ENCODE data around the gene GLRX.
"Not testable (repeated sequence)": the region's sequence is repeated elsewhere in the genome, so short reads cannot be mapped to it uniquely, and the experiment has no call there.

Gene GLRX

DNA sequence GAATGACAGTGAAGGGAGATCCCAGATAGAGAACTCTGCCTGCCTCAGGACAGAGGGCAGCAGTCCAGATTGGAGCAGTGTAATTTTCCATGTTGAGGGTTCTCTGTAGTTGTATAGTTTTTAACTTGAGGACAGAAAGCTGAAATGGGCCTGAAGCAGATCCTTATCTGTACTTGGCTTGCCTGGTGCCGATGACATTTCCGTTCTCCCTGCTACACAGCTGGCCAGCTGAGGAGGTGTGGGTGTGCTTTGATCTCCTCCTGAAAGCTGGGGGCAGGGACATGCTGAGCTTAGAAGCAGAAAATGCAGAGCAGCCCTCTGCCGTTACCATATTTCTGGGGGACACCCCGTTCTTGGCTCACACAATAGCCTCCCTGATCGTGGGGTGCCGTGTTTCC is 10.5 kb downstream of the GLRX start:
- Histone ChIP-seq H3K79me2 (ENCODE audit: insufficient read depth, low read length) (no peaks in the 10 kb centered on the region), H3F3A (ENCODE audit: insufficient read depth, low read length) (no peaks in the 10 kb centered on the region), H3K27ac (ENCODE audit: low read depth, low read length, poor library complexity, severe bottlenecking) (no peak overlapping the region), H3K4me2 (ENCODE audit: low read length) (no peak overlapping the region), H3K36me3 (ENCODE audit: insufficient read depth, low read length) (peaks cover 10% of the 10 kb centered on the region; the same call in 1 of the 2 replicates), H3K9ac (ENCODE audit: low read length) (no peak overlapping the region), H2AFZ (ENCODE audit: low read length) (no peak overlapping the region), H3K4me3 (ENCODE audit: low read depth, low read length, poor library complexity, severe bottlenecking) (no peak overlapping the region), H3K27me3 (ENCODE audit: insufficient read depth, low read length) (no peaks in the 10 kb centered on the region), H3K9me2 (ENCODE audit: low read depth, low read length) (no peaks in the 10 kb centered on the region), H3K4me1 (ENCODE audit: insufficient read depth, low read length, severe bottlenecking) (peaks cover 32% of the 10 kb centered on the region), H3K9me3 (ENCODE audit: low read length) (no peaks in the 10 kb centered on the region), H4K20me1 (ENCODE audit: insufficient read depth, low read length) (no peaks in the 10 kb centered on the region)
- TF ChIP-seq, protein P1, sequence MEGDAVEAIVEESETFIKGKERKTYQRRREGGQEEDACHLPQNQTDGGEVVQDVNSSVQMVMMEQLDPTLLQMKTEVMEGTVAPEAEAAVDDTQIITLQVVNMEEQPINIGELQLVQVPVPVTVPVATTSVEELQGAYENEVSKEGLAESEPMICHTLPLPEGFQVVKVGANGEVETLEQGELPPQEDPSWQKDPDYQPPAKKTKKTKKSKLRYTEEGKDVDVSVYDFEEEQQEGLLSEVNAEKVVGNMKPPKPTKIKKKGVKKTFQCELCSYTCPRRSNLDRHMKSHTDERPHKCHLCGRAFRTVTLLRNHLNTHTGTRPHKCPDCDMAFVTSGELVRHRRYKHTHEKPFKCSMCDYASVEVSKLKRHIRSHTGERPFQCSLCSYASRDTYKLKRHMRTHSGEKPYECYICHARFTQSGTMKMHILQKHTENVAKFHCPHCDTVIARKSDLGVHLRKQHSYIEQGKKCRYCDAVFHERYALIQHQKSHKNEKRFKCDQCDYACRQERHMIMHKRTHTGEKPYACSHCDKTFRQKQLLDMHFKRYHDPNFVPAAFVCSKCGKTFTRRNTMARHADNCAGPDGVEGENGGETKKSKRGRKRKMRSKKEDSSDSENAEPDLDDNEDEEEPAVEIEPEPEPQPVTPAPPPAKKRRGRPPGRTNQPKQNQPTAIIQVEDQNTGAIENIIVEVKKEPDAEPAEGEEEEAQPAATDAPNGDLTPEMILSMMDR (IDR thresholded peaks at IDR 0.05; ENCODE audit: low read length): no peak
- no peak for TF ChIP-seq EZH2 (IDR thresholded peaks at IDR 0.05; ENCODE audit: borderline replicate concordance, low read length)

DNA sequence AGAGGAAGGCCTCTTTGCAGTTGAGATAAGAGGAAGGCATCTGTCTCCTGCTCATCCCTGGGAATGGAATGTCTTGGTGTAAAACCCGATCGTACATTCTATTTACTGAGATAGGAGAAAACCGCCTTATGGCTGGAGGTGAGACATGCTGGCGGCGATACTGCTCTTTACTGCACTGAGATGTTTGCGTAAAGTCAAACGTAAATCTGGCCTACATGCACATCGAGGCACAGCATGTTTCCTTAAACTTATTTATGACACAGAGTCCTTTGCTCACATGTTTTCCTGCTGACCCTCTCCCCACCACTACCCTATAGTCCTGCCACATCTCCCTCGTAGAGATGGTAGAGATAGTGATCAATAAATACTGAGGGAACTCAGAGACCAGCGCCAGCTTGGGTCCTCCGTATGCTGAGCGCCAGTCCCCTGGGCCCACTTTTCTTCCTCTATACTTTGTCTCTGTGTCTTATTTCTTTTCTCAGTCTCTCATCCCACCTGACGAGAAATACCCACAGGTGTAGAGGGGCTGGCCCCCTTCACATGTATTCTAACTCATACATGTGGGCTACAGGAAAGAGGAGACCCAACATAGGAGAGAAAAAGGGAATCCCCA is 11.0 kb downstream of the GLRX start:
- H3K4me1 ChIP-seq (ENCODE audit: insufficient read depth, low read length, severe bottlenecking): peaks cover 26% of the 10 kb centered on the region
- H3K79me2 ChIP-seq (ENCODE audit: insufficient read depth, low read length): not testable (repeated sequence)

DNA sequence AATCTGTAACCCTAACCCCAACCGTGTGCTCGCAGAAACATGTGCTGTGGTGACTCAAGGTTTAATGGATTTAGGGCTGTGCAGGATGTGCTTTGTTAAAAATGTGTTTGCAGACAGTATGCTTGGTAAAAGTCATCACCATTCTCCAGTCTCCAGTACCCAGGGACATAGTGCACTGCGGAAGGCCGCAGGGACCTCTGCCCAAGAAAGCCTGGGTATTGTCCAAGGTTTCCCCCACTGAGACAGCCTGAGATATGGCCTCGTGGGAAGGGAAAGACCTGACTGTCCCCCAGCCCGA is 11.5 kb downstream of the GLRX start:
- not testable (repeated sequence) for H3K79me2 ChIP-seq (ENCODE audit: insufficient read depth, low read length); H3K27ac ChIP-seq (ENCODE audit: low read depth, low read length, poor library complexity, severe bottlenecking); H3K9me2 ChIP-seq (ENCODE audit: low read depth, low read length)

More for the DNA sequence above, 11.0 kb downstream of the GLRX start:
- not testable (repeated sequence) for H3F3A ChIP-seq (ENCODE audit: insufficient read depth, low read length); H3K27me3 ChIP-seq (ENCODE audit: insufficient read depth, low read length); H3K27ac ChIP-seq (ENCODE audit: low read depth, low read length, poor library complexity, severe bottlenecking); H3K4me2 ChIP-seq (ENCODE audit: low read length); H3K9ac ChIP-seq (ENCODE audit: low read length); H3K36me3 ChIP-seq (ENCODE audit: insufficient read depth, low read length); H4K20me1 ChIP-seq (ENCODE audit: insufficient read depth, low read length); H3K9me2 ChIP-seq (ENCODE audit: low read depth, low read length); H2AFZ ChIP-seq (ENCODE audit: low read length); H3K9me3 ChIP-seq (ENCODE audit: low read length); H3K4me3 ChIP-seq (ENCODE audit: low read depth, low read length, poor library complexity, severe bottlenecking)

DNA sequence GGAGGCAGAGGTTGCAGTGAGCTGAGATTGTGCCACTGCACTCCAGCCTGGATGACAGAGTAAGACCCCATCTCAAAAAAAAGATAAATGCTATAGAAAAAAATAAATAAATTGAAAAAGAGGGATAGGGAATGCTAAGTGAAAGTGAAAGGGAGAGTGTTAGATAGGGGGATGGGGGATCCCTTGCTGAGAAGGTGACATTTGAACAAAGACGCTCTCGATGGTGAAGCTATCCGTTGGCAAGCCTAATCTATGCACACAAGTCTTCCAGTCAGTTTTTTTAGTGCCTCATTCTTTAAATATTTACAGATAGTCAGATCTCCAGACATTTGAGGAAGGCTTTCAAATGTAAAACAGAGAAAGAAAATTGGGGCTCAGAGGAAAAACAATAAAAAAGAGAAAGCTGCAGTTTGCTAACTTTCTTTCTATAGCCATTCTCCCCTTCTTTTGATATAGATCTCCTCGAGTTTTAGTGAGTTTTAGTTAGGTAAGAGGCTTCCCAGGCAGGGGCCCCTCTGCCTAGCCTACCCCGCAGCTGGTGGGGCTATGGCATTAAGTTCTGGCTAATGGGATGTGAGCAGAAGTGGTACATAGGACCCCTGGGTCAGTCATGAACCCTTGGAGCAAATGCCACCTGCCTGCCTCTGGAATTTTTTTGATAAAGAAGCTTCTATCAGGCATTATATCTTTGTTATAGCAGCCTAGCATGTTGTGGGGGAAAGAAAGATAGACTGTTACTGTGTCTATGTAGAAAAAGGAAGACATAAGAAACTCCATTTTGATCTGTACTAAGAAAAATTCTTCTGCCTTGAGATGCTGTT is 12.0 kb downstream of the GLRX start:
- Histone ChIP-seq H3F3A (ENCODE audit: insufficient read depth, low read length) (no peaks in the 10 kb centered on the region), H3K4me3 (ENCODE audit: low read depth, low read length, poor library complexity, severe bottlenecking) (no peak overlapping the region), H4K20me1 (ENCODE audit: insufficient read depth, low read length) (no peaks in the 10 kb centered on the region), H3K27ac (ENCODE audit: low read depth, low read length, poor library complexity, severe bottlenecking) (no peak overlapping the region), H3K27me3 (ENCODE audit: insufficient read depth, low read length) (no peaks in the 10 kb centered on the region), H3K4me2 (ENCODE audit: low read length) (no peak overlapping the region), H3K9me2 (ENCODE audit: low read depth, low read length) (no peaks in the 10 kb centered on the region), H3K9me3 (ENCODE audit: low read length) (no peaks in the 10 kb centered on the region), H2AFZ (ENCODE audit: low read length) (no peak overlapping the region), H3K79me2 (ENCODE audit: insufficient read depth, low read length) (no peaks in the 10 kb centered on the region), H3K4me1 (ENCODE audit: insufficient read depth, low read length, severe bottlenecking) (peaks cover 23% of the 10 kb centered on the region), H3K36me3 (ENCODE audit: insufficient read depth, low read length) (no peaks in the 10 kb centered on the region), H3K9ac (ENCODE audit: low read length) (no peak overlapping the region)
- TF ChIP-seq, protein P1 (IDR thresholded peaks at IDR 0.05; ENCODE audit: low read length): no peak
- TF ChIP-seq EZH2 (IDR thresholded peaks at IDR 0.05; ENCODE audit: borderline replicate concordance, low read length): no peak

More for the DNA sequence above, 11.5 kb downstream of the GLRX start:
- not testable (repeated sequence) for H3K9ac ChIP-seq (ENCODE audit: low read length); H3K9me3 ChIP-seq (ENCODE audit: low read length); H2AFZ ChIP-seq (ENCODE audit: low read length); H3K4me3 ChIP-seq (ENCODE audit: low read depth, low read length, poor library complexity, severe bottlenecking); H3F3A ChIP-seq (ENCODE audit: insufficient read depth, low read length); H3K36me3 ChIP-seq (ENCODE audit: insufficient read depth, low read length); H4K20me1 ChIP-seq (ENCODE audit: insufficient read depth, low read length); H3K27me3 ChIP-seq (ENCODE audit: insufficient read depth, low read length); H3K4me2 ChIP-seq (ENCODE audit: low read length)
- H3K4me1 ChIP-seq (ENCODE audit: insufficient read depth, low read length, severe bottlenecking): peaks cover 23% of the 10 kb centered on the region
